ENCODE data around the gene ESRRA. TPM values are rescaled to one million over a fixed set of nuclear protein-coding genes. Genes with fewer than 3 reads are reported as not detected.

Gene ESRRA
- total RNA-seq, 1 experiment from 2014 or later, result 66.9 TPM

DNA sequence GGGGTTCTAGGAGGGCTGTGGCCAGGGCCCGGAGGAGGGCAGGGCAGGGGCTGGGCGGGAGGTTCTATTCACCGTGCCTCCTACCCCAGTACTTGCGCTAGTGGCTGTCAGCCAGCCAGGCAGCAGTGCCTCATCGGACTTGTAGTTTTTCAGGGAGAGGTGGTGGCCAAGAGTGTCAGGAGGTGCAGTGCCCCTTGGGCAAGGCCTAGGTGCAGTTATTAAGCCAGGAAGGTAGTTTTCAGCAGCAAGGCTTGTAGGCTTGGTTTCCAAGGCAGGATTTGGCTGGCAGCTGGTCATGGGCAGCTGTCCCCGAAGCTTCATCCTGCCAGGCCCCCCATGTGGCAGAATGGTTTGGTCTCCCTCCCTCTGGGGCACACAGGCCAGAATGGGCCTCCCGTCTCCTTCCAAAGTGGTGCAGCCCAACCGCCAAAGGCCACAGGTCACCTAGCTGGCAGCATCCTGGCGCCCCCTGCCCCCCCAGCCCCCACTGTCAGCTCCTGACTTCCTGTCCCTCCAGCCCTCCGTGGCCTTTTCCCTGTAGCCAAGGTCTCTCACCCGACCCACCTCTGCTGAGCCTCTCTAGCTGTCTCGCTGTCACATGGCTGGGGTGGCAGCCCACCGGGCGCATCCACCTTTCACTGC lies 43.2 kb downstream of the ESRRA start:
- Histone ChIP-seq H3K4me1 (no peaks in the 10 kb centered on the region), H3K4me3 (ENCODE audit: low read depth, low read length) (no peak overlapping the region), H3K27me3 (replicated peaks; ENCODE audit: control insufficient read depth, insufficient read depth, low read length) (no peaks in the 10 kb centered on the region), H3K36me3 (ENCODE audit: control insufficient read depth, insufficient read depth, low read length) (no peaks in the 10 kb centered on the region), H3K9me3 (no peaks in the 10 kb centered on the region)
- ChIA-PET POLR2A (interaction anchor here (0.7 to 1.6 kb wide), 2 partner anchors 31 to 37 kb away, joined by 7 to 8 read pairs; partner anchors contain the start of genes PRDX5 and TRMT112), CTCF (interaction anchor here (0.7 to 1.9 kb wide), 2 partner anchors 31 to 39 kb away, joined by 6 to 7 read pairs; partner anchors contain the start of genes PRDX5 and TRMT112)
- no peaks in the 10 kb centered on the region for H3K36me3 Mint-ChIP-seq (ENCODE audit: insufficient read depth, unreplicated experiment)
- peaks cover 6% of the 10 kb centered on the region for H3K4me1 Mint-ChIP-seq (ENCODE audit: low read depth, unreplicated experiment)
- BruUV-seq (replicated peaks), result no TSS peak
- intact Hi-C loops (cut with micrococcal nuclease; ENCODE audit: unreplicated experiment), result no loop called here
- TF ChIP-seq, protein P1, sequence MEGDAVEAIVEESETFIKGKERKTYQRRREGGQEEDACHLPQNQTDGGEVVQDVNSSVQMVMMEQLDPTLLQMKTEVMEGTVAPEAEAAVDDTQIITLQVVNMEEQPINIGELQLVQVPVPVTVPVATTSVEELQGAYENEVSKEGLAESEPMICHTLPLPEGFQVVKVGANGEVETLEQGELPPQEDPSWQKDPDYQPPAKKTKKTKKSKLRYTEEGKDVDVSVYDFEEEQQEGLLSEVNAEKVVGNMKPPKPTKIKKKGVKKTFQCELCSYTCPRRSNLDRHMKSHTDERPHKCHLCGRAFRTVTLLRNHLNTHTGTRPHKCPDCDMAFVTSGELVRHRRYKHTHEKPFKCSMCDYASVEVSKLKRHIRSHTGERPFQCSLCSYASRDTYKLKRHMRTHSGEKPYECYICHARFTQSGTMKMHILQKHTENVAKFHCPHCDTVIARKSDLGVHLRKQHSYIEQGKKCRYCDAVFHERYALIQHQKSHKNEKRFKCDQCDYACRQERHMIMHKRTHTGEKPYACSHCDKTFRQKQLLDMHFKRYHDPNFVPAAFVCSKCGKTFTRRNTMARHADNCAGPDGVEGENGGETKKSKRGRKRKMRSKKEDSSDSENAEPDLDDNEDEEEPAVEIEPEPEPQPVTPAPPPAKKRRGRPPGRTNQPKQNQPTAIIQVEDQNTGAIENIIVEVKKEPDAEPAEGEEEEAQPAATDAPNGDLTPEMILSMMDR (IDR thresholded peaks at IDR 0.05; ENCODE audit: insufficient read depth in 1 of 2, low read depth in 1 of 2, low read length in 1 of 2, severe bottlenecking in 1 of 2, unreplicated experiment in 1 of 2), result no peak
- no peak overlapping the region for H3K4me3 Mint-ChIP-seq (ENCODE audit: unreplicated experiment)
- no peaks in the 10 kb centered on the region for H3K9me3 Mint-ChIP-seq (ENCODE audit: unreplicated experiment)
- H3K27me3 Mint-ChIP-seq (ENCODE audit: insufficient read depth, unreplicated experiment), result no peaks in the 10 kb centered on the region
- no peak for DNase-seq
- H3K27ac Mint-ChIP-seq (ENCODE audit: unreplicated experiment), result no peak overlapping the region

DNA sequence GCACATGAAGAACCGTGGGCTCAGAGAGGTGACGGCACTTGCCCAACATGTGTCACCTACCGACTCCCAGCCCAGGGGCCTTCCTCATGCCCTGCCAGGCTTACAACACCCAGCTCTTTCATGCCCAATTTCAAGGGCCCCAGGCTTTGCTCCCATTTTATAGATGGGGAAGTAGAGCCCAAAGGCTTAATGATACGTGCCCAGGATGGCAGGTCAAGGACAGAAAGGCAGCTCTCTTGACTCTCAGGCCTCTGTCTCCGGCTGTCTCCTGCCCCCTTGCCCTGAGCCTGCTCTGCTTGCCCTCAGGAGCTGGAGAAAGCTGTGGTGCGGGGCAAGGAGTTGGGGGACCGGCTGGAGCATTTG lies 43.7 kb downstream of the ESRRA start:
- H3K27me3 Mint-ChIP-seq (ENCODE audit: insufficient read depth, unreplicated experiment), result no peaks in the 10 kb centered on the region
- H3K9me3 Mint-ChIP-seq (ENCODE audit: unreplicated experiment), result no peaks in the 10 kb centered on the region
- H3K27ac Mint-ChIP-seq (ENCODE audit: unreplicated experiment), result no peak overlapping the region
- no TSS peak for BruUV-seq (replicated peaks)
- Histone ChIP-seq H3K27me3 (replicated peaks; ENCODE audit: control insufficient read depth, insufficient read depth, low read length) (no peaks in the 10 kb centered on the region), H3K4me1 (no peaks in the 10 kb centered on the region), H3K4me3 (ENCODE audit: low read depth, low read length) (no peak overlapping the region), H3K9me3 (no peaks in the 10 kb centered on the region), H3K36me3 (ENCODE audit: control insufficient read depth, insufficient read depth, low read length) (no peaks in the 10 kb centered on the region)
- no peak overlapping the region for H3K4me3 Mint-ChIP-seq (ENCODE audit: unreplicated experiment)
- ChIA-PET CTCF (interaction anchor here (1.9 kb wide), 1 partner anchor 31 kb away, joined by 6 read pairs; the partner anchor contains the start of genes PRDX5 and TRMT112), POLR2A (interaction anchor here (1.6 kb wide), 1 partner anchor 31 kb away, joined by 8 read pairs; the partner anchor contains the start of genes PRDX5 and TRMT112)
- no peaks in the 10 kb centered on the region for H3K36me3 Mint-ChIP-seq (ENCODE audit: insufficient read depth, unreplicated experiment)
- TF ChIP-seq, protein P1 (IDR thresholded peaks at IDR 0.05; ENCODE audit: insufficient read depth in 1 of 2, low read depth in 1 of 2, low read length in 1 of 2, severe bottlenecking in 1 of 2, unreplicated experiment in 1 of 2), result no peak
- H3K4me1 Mint-ChIP-seq (ENCODE audit: low read depth, unreplicated experiment), result peaks cover 6% of the 10 kb centered on the region
- DNase-seq, result no peak
- intact Hi-C loops (cut with micrococcal nuclease; ENCODE audit: unreplicated experiment), result no loop called here

DNA sequence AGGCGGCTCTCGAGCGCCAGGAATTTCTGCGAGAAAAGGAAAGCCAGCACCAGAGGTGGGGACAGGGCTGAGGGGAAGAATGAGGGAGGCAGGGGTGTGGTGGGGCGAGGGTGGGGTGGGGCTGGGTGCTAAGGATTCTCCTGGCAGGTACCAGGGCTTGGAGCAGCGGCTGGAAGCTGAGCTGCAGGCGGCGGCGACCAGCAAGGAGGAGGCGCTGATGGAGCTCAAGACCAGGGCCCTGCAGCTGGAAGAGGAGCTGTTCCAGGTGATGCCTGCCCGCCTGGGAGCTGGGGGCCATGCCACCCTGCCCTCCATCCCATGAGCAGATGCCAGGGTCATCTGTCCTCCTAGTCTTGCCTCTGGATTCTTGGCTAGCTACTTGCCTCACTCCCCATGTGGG lies 44.1 kb downstream of the ESRRA start:
- ChIA-PET CTCF (interaction anchor here (1.9 kb wide), 1 partner anchor 31 kb away, joined by 6 read pairs; the partner anchor contains the start of genes PRDX5 and TRMT112), POLR2A (interaction anchor here (1.6 kb wide), 1 partner anchor 32 kb away, joined by 8 read pairs; the partner anchor contains the start of genes PRDX5 and TRMT112)
- H3K36me3 ChIP-seq (ENCODE audit: control insufficient read depth, insufficient read depth, low read length), result no peaks in the 10 kb centered on the region
- intact Hi-C loops (cut with micrococcal nuclease; ENCODE audit: unreplicated experiment), result no loop called here
- H3K9me3 ChIP-seq, result no peaks in the 10 kb centered on the region
- no peak for DNase-seq
- BruUV-seq (replicated peaks), result no TSS peak
- peaks cover 6% of the 10 kb centered on the region for H3K4me1 Mint-ChIP-seq (ENCODE audit: low read depth, unreplicated experiment)
- TF ChIP-seq, protein P1 (IDR thresholded peaks at IDR 0.05; ENCODE audit: insufficient read depth in 1 of 2, low read depth in 1 of 2, low read length in 1 of 2, severe bottlenecking in 1 of 2, unreplicated experiment in 1 of 2), result no peak
- H3K9me3 Mint-ChIP-seq (ENCODE audit: unreplicated experiment), result no peaks in the 10 kb centered on the region
- H3K27me3 ChIP-seq (replicated peaks; ENCODE audit: control insufficient read depth, insufficient read depth, low read length), result no peaks in the 10 kb centered on the region
- H3K36me3 Mint-ChIP-seq (ENCODE audit: insufficient read depth, unreplicated experiment), result no peaks in the 10 kb centered on the region
- no peak overlapping the region for H3K27ac Mint-ChIP-seq (ENCODE audit: unreplicated experiment)
- H3K4me3 Mint-ChIP-seq (ENCODE audit: unreplicated experiment), result no peak overlapping the region
- no peak overlapping the region for H3K4me3 ChIP-seq (ENCODE audit: low read depth, low read length)
- no peaks in the 10 kb centered on the region for H3K27me3 Mint-ChIP-seq (ENCODE audit: insufficient read depth, unreplicated experiment)
- no peaks in the 10 kb centered on the region for H3K4me1 ChIP-seq
